DMS153 (cell line): ENCODE data around the gene SCAND1.
"Not testable (repeated sequence)": the region's sequence is repeated elsewhere in the genome, so short reads cannot be mapped to it uniquely, and the experiment has no call there.

Experiments used
- DNase-seq: peaks from one replicate; lab custom pipeline; 2025; lab: John Stamatoyannopoulos, UW

Gene SCAND1

GRCh38 chr20:35954200-35954906 is at the start of gene SCAND1:
TSS of gene SCAND1 (minus strand) at chr20:35954502. CDS start at chr20:35954284, 218 bp downstream.
- DNase-seq: peak; percentile 96

DNA sequence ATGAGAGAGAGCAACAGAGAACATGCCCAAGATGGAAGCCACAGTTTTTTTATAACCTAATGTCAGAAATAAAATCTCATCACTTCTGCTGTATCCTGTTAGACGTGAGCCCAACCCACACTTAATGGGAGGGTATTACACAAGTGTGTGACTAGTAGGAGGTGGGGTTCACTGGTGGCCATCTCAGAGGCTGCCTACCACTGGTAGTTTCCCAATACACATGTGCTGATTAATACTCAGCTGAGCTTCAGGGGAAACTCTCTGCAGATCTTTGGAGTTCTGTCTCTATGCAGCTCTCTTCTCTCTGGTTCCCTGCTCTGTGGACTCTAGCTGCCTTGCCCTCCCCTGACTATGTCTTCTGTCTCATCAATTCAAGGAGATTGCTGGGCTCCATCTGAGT is 49.7 kb upstream of the SCAND1 start:
- no peak for DNase-seq

GRCh38 chr20:36002855-36003254 is 48.6 kb upstream of the SCAND1 start:
- no peak for DNase-seq

- DNase-seq: not testable (repeated sequence)
These were observed 47.0 kb upstream of the SCAND1 start for GRCh38 chr20:36001331-36001730.

DNA sequence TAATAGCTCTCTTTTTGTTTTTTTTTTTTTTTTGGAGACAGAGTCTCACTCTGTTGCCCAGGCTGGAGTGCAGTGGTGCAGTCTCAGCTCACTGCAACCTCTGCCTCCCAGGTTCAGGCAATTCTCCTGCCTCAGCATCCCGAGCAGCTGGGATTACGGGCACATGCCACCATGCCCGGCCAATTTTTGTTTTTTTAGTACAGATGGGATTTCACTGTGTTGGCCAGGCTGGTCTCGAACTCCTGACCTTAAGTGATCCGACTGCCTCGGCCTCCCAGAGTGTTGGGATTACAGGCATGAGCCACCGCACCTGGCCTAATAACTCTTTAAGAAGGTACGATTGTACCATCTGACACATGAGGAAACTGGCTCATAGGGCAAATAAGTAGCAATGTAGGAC is 42.2 kb upstream of the SCAND1 start:
- DNase-seq: not testable (repeated sequence)

DNA sequence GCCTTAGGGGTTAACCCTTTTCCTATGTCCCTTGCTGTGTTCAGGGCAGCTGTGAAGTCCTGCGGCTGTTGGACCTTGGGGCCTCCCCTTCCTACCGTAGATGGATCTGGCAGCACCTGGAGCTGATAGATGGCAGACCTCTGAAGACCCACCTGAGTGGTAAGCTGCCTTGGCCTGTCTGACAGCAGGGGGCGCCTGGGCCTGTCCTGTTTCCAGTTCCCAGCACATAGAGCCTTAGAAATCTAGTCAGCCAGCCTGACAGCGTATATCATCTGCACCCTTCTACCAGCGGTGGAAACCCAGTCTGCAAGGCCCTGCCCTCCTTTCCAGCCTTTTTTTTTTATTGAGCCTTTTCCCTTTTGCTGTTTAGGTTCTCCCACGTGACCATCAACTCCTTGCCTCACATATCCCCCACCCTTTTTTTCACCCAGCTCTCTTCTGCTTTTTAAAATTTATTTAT is 40.7 kb upstream of the SCAND1 start:
- peak; percentile 75 for DNase-seq

DNA sequence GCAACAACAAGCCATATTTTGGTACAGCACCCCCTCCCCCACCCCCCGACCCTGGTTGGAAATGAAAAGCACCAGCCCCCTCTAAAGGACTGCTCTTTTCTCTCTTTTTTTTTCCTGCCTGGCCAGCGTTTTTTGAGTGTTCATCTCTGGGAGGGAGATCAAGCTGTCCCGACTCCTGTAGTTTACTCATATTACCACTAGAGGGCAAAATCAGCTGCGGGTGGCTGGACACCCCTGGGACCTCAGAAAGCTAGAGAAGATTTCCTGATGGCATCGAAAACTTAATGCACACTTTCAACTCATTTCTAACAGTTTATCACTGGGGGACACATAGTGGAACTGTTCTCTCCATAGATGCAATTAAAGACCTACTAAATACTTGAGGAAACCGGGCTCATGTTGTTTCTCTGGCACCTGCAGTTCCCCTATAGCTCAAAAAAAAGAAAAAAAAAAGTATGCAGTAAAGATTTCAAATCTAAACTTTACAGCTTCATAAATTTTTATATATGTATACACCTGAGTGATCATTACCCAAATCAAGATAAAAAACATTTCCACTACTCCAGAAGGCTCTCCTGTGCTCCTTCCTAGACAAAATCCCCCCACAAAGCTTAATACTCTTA is 38.5 kb upstream of the SCAND1 start:
- no peak for DNase-seq

GRCh38 chr20:35991142-35991771 is 37.0 kb upstream of the SCAND1 start:
- DNase-seq: no peak

DNA sequence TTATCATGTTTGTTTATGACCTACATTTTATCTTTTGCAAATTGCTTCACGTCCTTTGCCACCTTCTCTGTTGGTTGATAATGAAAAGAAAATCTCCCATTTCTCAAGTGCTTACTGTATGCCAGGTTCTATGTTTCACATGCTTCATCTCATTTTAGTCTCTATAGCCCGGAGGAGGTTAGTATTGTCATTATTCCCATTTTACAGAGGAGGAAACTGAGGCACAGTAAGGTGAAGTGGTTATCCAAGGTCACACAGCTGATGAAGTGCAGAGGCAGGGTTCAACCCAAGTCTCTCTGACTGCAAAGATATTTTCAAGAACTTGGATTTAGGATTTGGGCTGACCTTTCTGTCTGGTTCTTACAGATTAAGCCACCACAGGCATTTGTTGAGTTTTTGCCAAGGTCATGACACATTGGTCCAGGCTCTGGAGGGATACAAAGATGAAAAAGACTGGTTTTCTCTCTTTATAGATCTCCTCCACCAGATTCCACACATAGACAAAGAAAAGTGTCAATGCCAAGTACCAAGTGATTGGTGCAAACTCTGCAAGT is 34.7 kb upstream of the SCAND1 start:
- no peak for DNase-seq

GRCh38 chr20:35985806-35986205 is 31.5 kb upstream of the SCAND1 start:
- DNase-seq: no peak

DNA sequence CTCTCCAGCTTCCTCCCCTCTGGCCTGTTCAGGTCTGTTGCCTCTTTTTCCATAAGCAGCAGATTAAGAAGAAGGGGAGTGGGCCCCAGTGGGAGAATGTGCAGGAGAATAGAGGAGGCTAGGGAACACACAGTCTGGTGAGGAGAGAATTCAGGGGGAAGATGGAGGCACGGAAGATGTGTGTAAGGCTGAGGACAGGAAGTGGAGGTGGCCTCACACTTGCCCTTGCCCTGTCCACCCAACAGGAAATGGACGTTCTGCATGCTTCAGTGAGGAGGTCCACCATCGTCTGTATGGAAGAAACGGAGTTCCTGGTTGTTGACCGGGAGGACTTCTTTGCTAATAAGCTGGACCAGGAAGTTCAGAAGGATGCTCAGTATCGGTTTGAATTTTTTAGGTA is 30.1 kb upstream of the SCAND1 start:
- no peak for DNase-seq

GRCh38 chr20:35981969-35982368 is 27.7 kb upstream of the SCAND1 start:
- DNase-seq: no peak

DNA sequence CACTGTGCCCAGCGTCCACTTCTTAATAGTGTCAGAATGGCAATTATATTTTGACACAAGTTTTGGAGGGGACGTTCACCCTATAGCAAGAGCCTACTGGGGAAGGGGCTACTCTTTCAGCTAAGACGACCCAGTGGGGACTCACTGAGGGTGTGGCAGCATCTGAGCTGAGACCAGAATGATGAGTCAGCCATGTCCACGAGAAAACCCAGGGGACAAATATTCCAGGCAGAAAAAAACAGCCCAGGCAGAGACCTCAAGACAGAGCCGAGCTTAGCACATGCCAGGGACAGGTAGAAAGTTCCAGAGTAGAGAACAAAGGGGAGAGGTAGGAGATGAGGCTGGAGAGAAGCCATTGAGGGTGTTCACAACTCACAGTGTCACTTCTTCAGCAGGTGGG is 25.2 kb upstream of the SCAND1 start:
- no peak for DNase-seq

DNA sequence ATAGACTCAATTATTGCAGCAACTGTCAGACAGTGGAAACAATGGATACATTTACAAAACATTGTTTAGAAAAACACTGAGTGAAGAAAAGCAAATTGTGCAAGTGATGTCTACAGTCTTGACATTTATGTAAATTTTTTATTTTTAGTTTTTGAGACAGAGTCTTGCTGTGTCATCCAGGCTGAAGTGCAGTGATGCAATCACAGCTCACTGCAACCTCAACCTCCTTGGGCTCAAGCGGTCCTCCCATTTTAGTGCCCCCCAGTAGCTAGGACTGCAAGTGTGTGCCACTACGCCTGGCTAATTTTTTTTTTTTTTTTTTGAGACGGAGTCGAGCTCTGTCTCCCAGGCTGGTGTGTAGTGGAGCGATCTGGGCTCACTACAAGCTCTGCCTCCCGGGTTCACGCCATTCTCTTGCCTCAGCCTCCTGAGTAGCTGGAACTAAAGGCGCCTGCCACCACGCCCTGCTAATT is 23.8 kb upstream of the SCAND1 start:
- no peak for DNase-seq

DNA sequence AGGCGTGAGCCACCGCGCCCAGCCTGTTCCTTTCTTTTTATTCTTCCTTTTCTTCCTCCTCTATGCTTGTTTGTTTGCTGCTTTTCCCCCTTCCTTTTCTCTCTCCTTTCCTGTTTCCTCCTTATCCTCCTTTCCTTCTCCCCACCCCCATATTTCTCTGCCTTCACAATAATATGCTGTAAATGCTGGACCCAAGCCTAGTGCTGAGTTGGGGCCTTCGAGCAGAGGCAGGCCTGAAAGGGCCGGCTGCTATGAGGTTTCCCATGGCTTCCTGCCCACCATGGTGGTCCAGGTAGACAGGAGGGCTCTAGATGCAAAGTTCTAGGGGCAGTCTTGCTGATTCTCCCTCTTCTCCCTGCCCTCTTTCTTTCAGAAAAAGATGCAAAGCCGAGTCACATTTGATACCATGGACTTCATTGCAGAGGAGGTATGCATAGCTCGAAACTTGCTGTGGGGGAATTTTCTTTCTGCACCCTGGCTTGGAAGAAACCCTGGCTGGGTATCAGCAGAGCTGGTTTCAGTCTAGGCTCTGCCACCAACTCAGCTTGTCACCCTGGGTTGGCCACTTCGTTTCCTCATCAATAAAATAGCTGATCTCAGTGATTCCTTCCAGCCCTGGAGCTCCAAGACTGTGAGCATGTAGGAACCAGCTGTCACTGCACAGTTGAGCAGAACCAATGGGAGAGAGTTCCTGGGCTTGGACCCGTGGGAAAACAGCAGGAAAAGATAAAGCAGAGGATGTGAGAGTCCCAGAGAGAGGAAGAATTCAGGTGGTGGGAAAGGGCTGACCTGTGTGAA is 21.5 kb upstream of the SCAND1 start:
- no peak for DNase-seq

DNA sequence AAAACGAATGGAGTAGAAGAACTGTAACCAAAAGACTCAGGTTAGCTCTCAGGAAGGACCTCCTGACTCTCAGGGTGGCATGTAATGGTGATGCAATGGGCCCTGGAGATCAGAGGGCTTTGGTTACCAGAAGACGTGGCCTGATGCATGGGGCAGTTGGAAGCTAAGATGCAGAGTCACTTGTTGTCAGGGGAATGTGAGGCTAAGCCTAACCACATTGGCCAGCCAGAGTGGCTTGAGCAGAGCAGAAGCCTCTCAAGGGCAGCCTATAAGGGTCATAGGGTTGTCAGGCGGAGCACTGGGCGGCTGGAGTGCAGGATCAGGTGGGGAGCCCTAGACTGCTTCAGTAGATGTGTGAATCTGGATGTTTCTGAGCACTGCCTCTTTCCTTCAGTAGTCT is 20.0 kb upstream of the SCAND1 start:
- no peak for DNase-seq

GRCh38 chr20:35972462-35972861 is 18.2 kb upstream of the SCAND1 start:
- peak; percentile 49 for DNase-seq

GRCh38 chr20:35971981-35972380 is 17.7 kb upstream of the SCAND1 start:
- no peak for DNase-seq

GRCh38 chr20:35968930-35969329 is 14.6 kb upstream of the SCAND1 start:
- DNase-seq: no peak

- no peak for DNase-seq
These were observed 13.8 kb upstream of the SCAND1 start, which contains the start of gene CNBD2 for GRCh38 chr20:35967979-35968640. TSS of gene CNBD2 (plus strand) at chr20:35968590. CDS start at chr20:35968763, 173 bp downstream.

- no peak for DNase-seq
These were observed 9.6 kb upstream of the SCAND1 start for GRCh38 chr20:35963878-35964277.
